Fibroblast of mammary gland (primary cell): ENCODE results near the gene GPR143.
A peak's percentile ranks its signal among the peaks of the same experiment; 100 is the strongest.

ENCODE experiments used
- DNase-seq: peaks from one replicate; pipeline ENCODE4 v3.0.0-alpha.2; 2010; ENCODE audit warnings: low read depth
- H3K4me3 ChIP-seq: 2 replicates; pipeline ENCODE4 v1.5.1; 2011; ENCODE audit warnings: low read depth, mild to moderate bottlenecking, low read length, moderate library complexity; ENCODE audit not compliant: control insufficient read depth
- CTCF ChIP-seq: conservative IDR thresholded peaks from 2 replicates; pipeline ENCODE4 v1.5.1; 2011; ENCODE audit warnings: low read depth, low read length, inconsistent platforms; ENCODE audit not compliant: control insufficient read depth, insufficient read depth

The GPR143 gene

GRCh38 chrX:9690046-9690445 lies 75.6 kb downstream of the GPR143 start:
- TF ChIP-seq CTCF = no peak
- no peak overlapping the region for H3K4me3 ChIP-seq
- DNase-seq = no peak

DNA sequence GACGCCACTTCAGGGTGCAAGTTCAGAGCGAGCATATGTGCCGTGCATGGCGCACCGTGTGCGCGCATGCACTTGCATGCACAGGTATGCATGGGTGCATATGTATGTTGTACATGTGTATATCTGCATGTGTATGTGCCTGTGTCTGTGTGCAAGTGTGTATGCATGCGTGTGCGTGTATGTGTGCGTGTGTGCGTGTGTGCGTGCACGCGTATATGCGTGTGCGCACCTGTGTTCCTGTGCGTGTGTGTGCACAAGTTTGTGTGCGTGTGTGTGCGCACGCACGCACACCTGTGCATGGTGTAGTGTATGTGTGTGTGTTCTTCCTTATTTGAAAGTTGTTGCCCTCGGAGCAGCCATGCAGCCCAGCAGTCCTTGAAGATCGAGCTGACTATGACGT lies 76.8 kb downstream of the GPR143 start:
- DNase-seq = no peak
- no peak overlapping the region for H3K4me3 ChIP-seq
- TF ChIP-seq CTCF = no peak

DNA sequence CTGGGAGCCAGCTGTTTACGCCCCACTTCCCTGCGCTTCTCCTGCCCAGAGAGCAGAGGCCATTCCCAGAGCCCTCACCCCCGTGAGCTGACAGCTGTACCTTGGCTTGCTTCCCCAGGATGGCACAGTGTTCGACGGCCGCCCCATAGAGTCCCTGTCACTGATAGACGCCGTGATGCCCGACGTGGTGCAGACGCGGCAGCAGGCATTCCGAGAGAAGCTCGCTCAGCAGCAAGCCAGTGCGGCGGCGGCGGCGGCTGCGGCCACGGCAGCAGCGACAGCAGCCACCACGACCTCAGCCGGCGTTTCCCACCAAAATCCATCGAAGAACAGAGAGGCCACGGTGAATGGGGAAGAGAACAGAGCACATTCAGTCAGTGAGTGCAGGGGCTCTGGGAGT lies 77.7 kb downstream of the GPR143 start:
- no peak for DNase-seq
- no peak overlapping the region for H3K4me3 ChIP-seq

DNA sequence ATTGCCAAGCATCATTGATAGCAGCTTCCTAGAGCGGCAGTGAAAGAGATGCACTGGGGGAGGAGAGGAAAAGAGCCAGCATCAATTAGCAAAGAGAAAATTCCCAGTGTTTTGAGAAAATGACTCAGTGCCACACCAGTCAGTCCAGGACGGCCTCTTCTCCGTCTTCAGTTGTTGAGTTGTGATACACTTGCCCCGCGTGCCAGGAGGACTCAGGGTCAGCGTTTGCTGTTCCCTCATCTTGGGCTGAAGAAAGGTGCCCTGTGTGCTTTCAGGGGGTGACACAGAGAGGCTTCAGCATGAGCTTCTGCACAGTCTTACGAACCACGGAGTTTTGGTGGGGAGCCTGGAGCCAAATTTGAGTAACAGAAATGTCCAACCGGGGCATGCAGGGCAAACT lies 82.3 kb downstream of the GPR143 start:
- DNase-seq = no peak
- H3K4me3 ChIP-seq = no peak overlapping the region
- no peak for TF ChIP-seq CTCF

More for the DNA sequence above, 77.7 kb downstream of the GPR143 start:
- no peak for TF ChIP-seq CTCF

GRCh38 chrX:9682861-9683260 lies 82.8 kb downstream of the GPR143 start:
- H3K4me3 ChIP-seq = no peak overlapping the region
- TF ChIP-seq CTCF = no peak
- no peak for DNase-seq

DNA sequence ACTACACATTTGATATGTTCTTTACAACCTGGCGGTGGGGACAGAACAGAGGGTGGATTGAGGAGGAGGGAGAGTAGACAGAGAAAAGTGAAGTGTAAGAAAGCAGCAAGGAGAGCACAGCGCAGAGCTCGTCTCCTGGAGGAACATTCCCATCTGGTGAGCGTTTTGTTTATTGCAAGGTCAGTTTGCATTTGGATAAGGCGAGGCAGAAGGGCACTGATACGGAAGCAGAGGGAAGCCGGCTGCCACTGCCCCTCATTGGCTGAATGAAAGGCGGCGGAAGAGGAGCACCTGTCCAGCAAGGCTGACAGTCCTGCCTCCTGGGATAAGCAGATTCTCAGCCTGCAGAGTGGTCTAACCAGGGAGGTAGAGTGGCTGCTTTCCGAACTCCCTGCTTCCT lies 83.2 kb downstream of the GPR143 start:
- H3K4me3 ChIP-seq = no peak overlapping the region
- no peak for TF ChIP-seq CTCF
- peak; percentile 17 for DNase-seq

- TF ChIP-seq CTCF = no peak
- DNase-seq = peak; percentile 62
- H3K4me3 ChIP-seq = no peak overlapping the region
These were observed 84.2 kb downstream of the GPR143 start for GRCh38 chrX:9681422-9681821.
